Trophoblast cell (in vitro differentiated cells and primary cell): ENCODE measurements around the gene MDFI.

Source experiments
- DNase-seq, 2 donors: peaks; one replicate each; pipeline ENCODE4 v3.0.0-alpha.2; 2016
- H2AFZ ChIP-seq: 2 replicates; pipeline ENCODE4 v1.6.1; 2013; ENCODE audit warnings: low read length, moderate library complexity, mild to moderate bottlenecking; ENCODE audit not compliant: insufficient read depth, poor library complexity
- H2AK5ac ChIP-seq: 2 replicates; pipeline ENCODE4 v1.6.1; 2013; ENCODE audit warnings: mild to moderate bottlenecking, low read length
- H2BK120ac ChIP-seq: 2 replicates; pipeline ENCODE4 v1.6.1; 2013; ENCODE audit warnings: low read length, mild to moderate bottlenecking, moderate library complexity; ENCODE audit not compliant: insufficient read depth, poor library complexity
- H2BK12ac ChIP-seq: 2 replicates; pipeline ENCODE4 v1.6.1; 2013; ENCODE audit warnings: mild to moderate bottlenecking, low read length, moderate library complexity
- H2BK5ac ChIP-seq: 2 replicates; pipeline ENCODE4 v1.6.1; 2013; ENCODE audit warnings: low read length, low read depth, moderate library complexity, mild to moderate bottlenecking; ENCODE audit not compliant: poor library complexity
- H3K14ac ChIP-seq: 2 replicates; pipeline ENCODE4 v1.6.1; 2013; ENCODE audit warnings: mild to moderate bottlenecking, low read length
- H3K18ac ChIP-seq: 2 replicates; pipeline ENCODE4 v1.6.1; 2013; ENCODE audit warnings: mild to moderate bottlenecking, low read length
- H3K23ac ChIP-seq: 2 replicates; pipeline ENCODE4 v1.6.1; 2013; ENCODE audit warnings: low read length
- H3K27ac ChIP-seq: 2 replicates; pipeline ENCODE4 v1.5.1; 2013; ENCODE audit warnings: low read depth, mild to moderate bottlenecking, inconsistent platforms, low read length, moderate library complexity
- H3K27me3 ChIP-seq: 2 replicates; pipeline ENCODE4 v1.6.1; 2013; ENCODE audit warnings: inconsistent platforms, mild to moderate bottlenecking, low read length, moderate library complexity; ENCODE audit not compliant: insufficient read depth
- H3K36me3 ChIP-seq, 2 experiments: 1 replicate in 1 of 2; 2 replicates in 1 of 2; pipeline ENCODE4 v1.6.1; 2013; ENCODE audit warnings: low read length in 2 of 2, mild to moderate bottlenecking in 2 of 2, moderate library complexity in 1 of 2; ENCODE audit not compliant: insufficient read depth in 2 of 2, control insufficient read depth in 1 of 2
- H3K4ac ChIP-seq: 2 replicates; pipeline ENCODE4 v1.6.1; 2013; ENCODE audit warnings: low read depth, mild to moderate bottlenecking, low read length, moderate library complexity
- H3K4me1 ChIP-seq, 2 experiments: 1 replicate in 1 of 2; 2 replicates in 1 of 2; pipeline ENCODE4 v1.6.1; 2013; ENCODE audit warnings: low read length in 2 of 2, mild to moderate bottlenecking in 2 of 2, moderate library complexity in 1 of 2; ENCODE audit not compliant: insufficient read depth in 2 of 2, control insufficient read depth in 1 of 2
- H3K4me2 ChIP-seq: 2 replicates; pipeline ENCODE4 v1.6.1; 2013; ENCODE audit warnings: inconsistent platforms, mild to moderate bottlenecking, low read length, moderate library complexity
- H3K4me3 ChIP-seq: 2 replicates; pipeline ENCODE4 v1.5.1; 2013; ENCODE audit warnings: mild to moderate bottlenecking, low read depth, low read length, inconsistent platforms
- H3K79me1 ChIP-seq: one replicate; pipeline ENCODE4 v1.6.1; 2013; ENCODE audit warnings: low read length
- H3K79me2 ChIP-seq: 2 replicates; pipeline ENCODE4 v1.6.1; 2013; ENCODE audit warnings: low read length, mild to moderate bottlenecking; ENCODE audit not compliant: control insufficient read depth, insufficient read depth, poor library complexity
- H3K9ac ChIP-seq: 2 replicates; pipeline ENCODE4 v1.6.1; 2013; ENCODE audit warnings: mild to moderate bottlenecking, low read length
- H3K9me3 ChIP-seq: 2 replicates; pipeline ENCODE4 v1.6.1; 2013; ENCODE audit warnings: low read depth, mild to moderate bottlenecking, control low read depth, inconsistent platforms, low read length; ENCODE audit not compliant: insufficient read depth
- H4K12ac ChIP-seq: 2 replicates; pipeline ENCODE4 v1.6.1; 2013; ENCODE audit warnings: low read depth, mild to moderate bottlenecking, low read length, moderate library complexity
- H4K8ac ChIP-seq: 2 replicates; pipeline ENCODE4 v1.6.1; 2013; ENCODE audit warnings: low read depth, mild to moderate bottlenecking, low read length, moderate library complexity
- H4K91ac ChIP-seq: one replicate; pipeline ENCODE4 v1.6.1; 2013; ENCODE audit warnings: low read depth, mild to moderate bottlenecking, low read length, moderate library complexity
- WGBS: extraction: QIAGEN DNeasy Blood & Tissue Kit; methylation state at CpG from one replicate; pipeline ENCODE4 v1.1.7; 2013; ENCODE audit warnings: missing lambda C conversion rate; ENCODE audit not compliant: insufficient read length, insufficient coverage; ENCODE audit errors: extremely low coverage; 5-methylcytosine and 5-hydroxymethylcytosine counted together

Gene MDFI

DNA sequence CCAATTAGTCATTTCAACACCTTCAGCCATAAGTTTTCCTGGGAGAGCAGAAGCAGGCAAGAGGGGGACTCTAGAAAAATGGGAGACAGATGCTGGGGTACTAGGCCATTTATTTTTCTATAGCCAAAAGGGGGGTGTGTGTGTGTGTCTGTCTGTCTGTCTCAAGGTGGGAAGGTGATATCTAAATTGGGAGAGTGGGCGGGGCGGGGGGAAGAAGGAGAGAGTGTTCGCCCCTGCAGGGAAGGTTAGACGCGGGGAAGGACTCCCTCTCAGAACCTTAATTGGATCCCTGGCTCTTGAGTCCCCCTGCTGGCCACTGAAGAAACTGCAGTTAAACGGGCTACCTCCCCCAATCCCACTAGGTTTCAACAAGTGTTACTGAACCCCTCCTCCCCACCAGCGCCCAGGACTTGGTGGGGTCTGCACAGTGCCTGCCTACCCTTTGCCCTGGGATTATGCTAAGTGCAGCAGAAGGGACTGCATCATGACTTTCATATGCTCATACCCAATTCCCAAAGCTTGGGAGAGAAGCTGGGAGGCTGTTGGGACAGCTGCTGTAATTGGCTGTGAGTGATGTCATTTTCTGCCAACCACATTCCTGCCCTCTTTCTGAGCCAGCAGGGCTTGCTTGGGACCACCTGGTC lies 46.3 kb upstream of the MDFI start:
- no peak overlapping the region for H3K4ac ChIP-seq
- H2BK12ac ChIP-seq: no peak overlapping the region
- H3K18ac ChIP-seq: no peak overlapping the region
- H2BK5ac ChIP-seq: no peak overlapping the region
- H3K23ac ChIP-seq: no peak overlapping the region
- H4K91ac ChIP-seq: no peak overlapping the region
- H3K27ac ChIP-seq: no peak overlapping the region
- H3K79me2 ChIP-seq: no peaks in the 10 kb centered on the region
- peak; percentile 33 to 74 for DNase-seq
- peaks cover 7% of the 10 kb centered on the region for H3K9me3 ChIP-seq
- no peak overlapping the region for H2AK5ac ChIP-seq
- H4K12ac ChIP-seq: no peak overlapping the region
- H3K27me3 ChIP-seq: no peaks in the 10 kb centered on the region
- no peak overlapping the region for H3K4me2 ChIP-seq
- peaks cover 20 to 28% of the 10 kb centered on the region in 2 experiments for H3K36me3 ChIP-seq
- H3K9ac ChIP-seq: no peak overlapping the region
- H3K79me1 ChIP-seq: no peaks in the 10 kb centered on the region
- no peaks in the 10 kb centered on the region for H3K4me1 ChIP-seq
- no peak overlapping the region for H2BK120ac ChIP-seq
- no peak overlapping the region for H4K8ac ChIP-seq
- WGBS: no CpG with 5 or more reads among the region's 7 CpGs
- no peak overlapping the region for H3K4me3 ChIP-seq
- no peak overlapping the region for H3K14ac ChIP-seq
- H2AFZ ChIP-seq: no peak overlapping the region

DNA sequence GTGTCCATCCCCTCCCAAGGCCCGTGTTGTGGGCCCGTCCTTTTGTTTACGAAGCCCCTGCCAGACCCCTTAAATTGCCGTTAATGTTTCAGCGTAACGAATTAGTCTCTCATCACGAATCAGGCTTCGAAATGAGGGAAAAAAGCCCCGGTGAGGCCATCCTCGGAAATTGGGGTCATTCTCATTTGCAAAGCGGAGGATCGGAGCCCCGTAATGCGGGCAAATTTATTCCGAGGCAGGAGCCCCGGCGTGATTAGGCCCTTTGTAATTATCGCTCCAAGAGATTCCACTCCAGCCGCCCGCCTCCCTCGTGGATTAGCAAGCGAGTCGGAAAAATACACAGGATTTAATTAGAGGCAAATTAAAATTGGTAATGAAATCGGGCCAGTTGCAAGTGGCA lies 44.9 kb upstream of the MDFI start:
- no peak for DNase-seq
- no CpG with 5 or more reads among the region's 24 CpGs for WGBS
- Histone ChIP-seq H2BK5ac (no peak overlapping the region), H4K91ac (no peak overlapping the region), H3K4me2 (no peak overlapping the region), H3K9ac (no peak overlapping the region), H3K79me2 (no peaks in the 10 kb centered on the region), H3K4ac (no peak overlapping the region), H3K14ac (no peak overlapping the region), H2AK5ac (no peak overlapping the region), H4K12ac (no peak overlapping the region), H2BK12ac (no peak overlapping the region), H3K9me3 (peaks cover 4% of the 10 kb centered on the region), H4K8ac (no peak overlapping the region), H3K27me3 (no peaks in the 10 kb centered on the region), H3K4me3 (no peak overlapping the region), H3K27ac (no peak overlapping the region), H3K79me1 (no peaks in the 10 kb centered on the region), H3K18ac (no peak overlapping the region), H2AFZ (no peak overlapping the region), H3K23ac (no peak overlapping the region), H2BK120ac (no peak overlapping the region), H3K4me1 (no peaks in the 10 kb centered on the region), H3K36me3 (peaks cover 20 to 26% of the 10 kb centered on the region in 2 experiments)

DNA sequence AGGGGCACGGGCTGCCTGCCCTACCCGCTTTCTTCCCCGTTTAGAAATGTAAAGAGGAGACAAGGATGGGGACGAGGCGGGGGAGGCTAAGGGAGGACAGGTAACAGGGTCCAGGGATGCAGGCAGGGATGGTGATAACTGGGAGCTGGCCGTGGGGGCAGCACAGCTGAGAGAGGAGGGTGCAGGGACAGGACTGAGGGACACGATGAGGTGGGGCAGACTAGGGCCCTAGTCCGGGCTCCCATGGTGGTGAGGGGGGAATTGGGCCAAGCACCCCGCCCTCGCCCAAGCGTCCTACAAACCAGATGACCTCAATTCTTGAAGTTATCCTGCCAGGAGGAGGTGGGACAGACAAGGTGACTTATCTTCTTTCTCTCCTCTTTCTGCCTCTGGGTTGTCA lies 44.4 kb upstream of the MDFI start:
- no peak overlapping the region for H2AK5ac ChIP-seq
- H3K79me2 ChIP-seq: no peaks in the 10 kb centered on the region
- no peak overlapping the region for H3K4me3 ChIP-seq
- H4K8ac ChIP-seq: no peak overlapping the region
- H3K4ac ChIP-seq: no peak overlapping the region
- DNase-seq: no peak
- no peak overlapping the region for H3K23ac ChIP-seq
- H3K4me2 ChIP-seq: no peak overlapping the region
- no peak overlapping the region for H3K14ac ChIP-seq
- WGBS: no CpG with 5 or more reads among the region's 11 CpGs
- H2AFZ ChIP-seq: no peak overlapping the region
- no peak overlapping the region for H4K91ac ChIP-seq
- H3K36me3 ChIP-seq: peaks cover 21 to 22% of the 10 kb centered on the region in 2 experiments
- peaks cover 4% of the 10 kb centered on the region for H3K9me3 ChIP-seq
- no peak overlapping the region for H3K18ac ChIP-seq
- H2BK5ac ChIP-seq: no peak overlapping the region
- H4K12ac ChIP-seq: no peak overlapping the region
- no peak overlapping the region for H3K27ac ChIP-seq
- H2BK12ac ChIP-seq: no peak overlapping the region
- H3K27me3 ChIP-seq: no peaks in the 10 kb centered on the region
- no peak overlapping the region for H3K9ac ChIP-seq
- H2BK120ac ChIP-seq: no peak overlapping the region
- no peaks in the 10 kb centered on the region for H3K4me1 ChIP-seq
- no peaks in the 10 kb centered on the region for H3K79me1 ChIP-seq

DNA sequence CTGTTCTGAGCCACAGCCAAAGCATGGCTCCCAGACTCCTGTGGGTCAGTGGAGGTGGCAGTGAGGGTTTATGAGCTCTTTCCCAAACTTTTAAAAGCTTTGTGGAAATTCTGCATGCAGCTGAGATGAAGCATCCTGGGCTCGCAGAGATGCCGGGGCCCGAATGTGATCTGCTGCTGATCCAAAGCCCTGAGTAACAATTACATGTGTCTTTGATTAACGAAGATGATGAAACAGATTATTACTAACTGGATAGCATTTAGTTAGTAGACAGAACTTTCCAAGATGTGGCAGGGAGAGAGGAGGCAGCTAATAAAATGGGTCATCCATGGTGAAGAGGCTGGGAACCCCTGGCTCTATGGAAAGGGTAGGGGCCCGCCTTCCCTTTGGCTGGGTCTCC lies 43.9 kb upstream of the MDFI start:
- Histone ChIP-seq H3K79me2 (no peaks in the 10 kb centered on the region), H3K9ac (no peak overlapping the region), H2BK5ac (no peak overlapping the region), H2BK120ac (no peak overlapping the region), H2AK5ac (no peak overlapping the region), H3K4me1 (no peaks in the 10 kb centered on the region), H3K36me3 (peaks cover 18 to 24% of the 10 kb centered on the region in 2 experiments), H2BK12ac (no peak overlapping the region), H3K4ac (no peak overlapping the region), H3K79me1 (no peaks in the 10 kb centered on the region), H3K23ac (no peak overlapping the region), H4K12ac (no peak overlapping the region), H3K27me3 (no peaks in the 10 kb centered on the region), H3K9me3 (peaks cover 4% of the 10 kb centered on the region), H3K27ac (no peak overlapping the region), H4K91ac (no peak overlapping the region), H2AFZ (no peak overlapping the region), H3K4me2 (no peak overlapping the region), H3K4me3 (no peak overlapping the region), H3K14ac (no peak overlapping the region), H3K18ac (no peak overlapping the region), H4K8ac (no peak overlapping the region)
- no peak for DNase-seq
- no CpG with 5 or more reads among the region's 5 CpGs for WGBS
